Stimulated activated naive CD8-positive, alpha-beta T cell treated with anti-CD3 and anti-CD28 coated beads, Interleukin-15, amount 100 ng/mL, for 72 hours (primary cell): ENCODE measurements around the gene NTM.

ENCODE experiments used
- ATAC-seq: fragments of 150-1000 bp; cut with Tn5 transposase; 2 replicates; pipeline ENCODE4 v1.10.0; 2021; ENCODE audit warnings: mild to moderate bottlenecking, moderate library complexity
- DNase-seq, 2 donors: peaks; one replicate each; pipeline ENCODE4 v3.0.0; 2021 to 2022
- H3K27ac Mint-ChIP-seq, 2 donors: one replicate each; pipeline ENCODE4 v1.8.0; 2022; ENCODE audit warnings: mild to moderate bottlenecking in 2 of 2, mixed read lengths in 2 of 2, moderate library complexity in 2 of 2
- H3K27me3 Mint-ChIP-seq: one replicate; pipeline ENCODE4 v1.8.0; 2022; ENCODE audit warnings: mixed read lengths
- H3K4me1 Mint-ChIP-seq: one replicate; pipeline ENCODE4 v1.8.0; 2022; ENCODE audit warnings: mild to moderate bottlenecking, mixed read lengths
- H3K4me3 Mint-ChIP-seq, 2 donors: one replicate each; pipeline ENCODE4 v1.8.0; 2022; ENCODE audit warnings: mild to moderate bottlenecking in 2 of 2, mixed read lengths in 2 of 2, moderate library complexity in 1 of 2
- H3K9me3 Mint-ChIP-seq, 2 donors: one replicate each; pipeline ENCODE4 v1.8.0; 2022; ENCODE audit warnings: mixed read lengths in 2 of 2

The NTM gene

DNA sequence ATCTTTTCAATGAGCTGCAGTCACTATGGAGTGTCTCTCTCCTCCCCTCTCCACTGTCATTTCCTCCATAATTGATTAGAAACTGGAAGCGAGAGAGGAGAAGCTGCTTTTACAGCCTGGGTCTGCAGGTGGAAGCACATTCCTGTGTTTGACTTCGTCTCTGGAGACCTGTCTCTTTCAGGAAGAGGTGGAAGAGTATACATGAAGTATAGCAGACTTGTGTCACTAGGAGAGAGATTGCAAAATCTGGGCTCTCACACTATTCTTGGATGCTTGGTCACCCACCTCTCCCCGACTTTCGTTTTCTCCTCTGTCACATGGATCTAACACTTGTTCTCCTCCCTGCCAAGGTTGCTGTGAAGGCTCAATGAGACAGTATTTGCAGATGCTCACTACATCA lies 323.3 kb downstream of the NTM start:
- Mint-ChIP-seq H3K9me3 (peaks cover 0 to 8% of the 10 kb centered on the region in 2 donors), H3K27me3 (peaks cover 68% of the 10 kb centered on the region), H3K4me3 (no peak overlapping the region), H3K4me1 (peaks cover 8% of the 10 kb centered on the region), H3K27ac (no peak overlapping the region)
- ATAC-seq (no peak), DNase-seq (no peak)

DNA sequence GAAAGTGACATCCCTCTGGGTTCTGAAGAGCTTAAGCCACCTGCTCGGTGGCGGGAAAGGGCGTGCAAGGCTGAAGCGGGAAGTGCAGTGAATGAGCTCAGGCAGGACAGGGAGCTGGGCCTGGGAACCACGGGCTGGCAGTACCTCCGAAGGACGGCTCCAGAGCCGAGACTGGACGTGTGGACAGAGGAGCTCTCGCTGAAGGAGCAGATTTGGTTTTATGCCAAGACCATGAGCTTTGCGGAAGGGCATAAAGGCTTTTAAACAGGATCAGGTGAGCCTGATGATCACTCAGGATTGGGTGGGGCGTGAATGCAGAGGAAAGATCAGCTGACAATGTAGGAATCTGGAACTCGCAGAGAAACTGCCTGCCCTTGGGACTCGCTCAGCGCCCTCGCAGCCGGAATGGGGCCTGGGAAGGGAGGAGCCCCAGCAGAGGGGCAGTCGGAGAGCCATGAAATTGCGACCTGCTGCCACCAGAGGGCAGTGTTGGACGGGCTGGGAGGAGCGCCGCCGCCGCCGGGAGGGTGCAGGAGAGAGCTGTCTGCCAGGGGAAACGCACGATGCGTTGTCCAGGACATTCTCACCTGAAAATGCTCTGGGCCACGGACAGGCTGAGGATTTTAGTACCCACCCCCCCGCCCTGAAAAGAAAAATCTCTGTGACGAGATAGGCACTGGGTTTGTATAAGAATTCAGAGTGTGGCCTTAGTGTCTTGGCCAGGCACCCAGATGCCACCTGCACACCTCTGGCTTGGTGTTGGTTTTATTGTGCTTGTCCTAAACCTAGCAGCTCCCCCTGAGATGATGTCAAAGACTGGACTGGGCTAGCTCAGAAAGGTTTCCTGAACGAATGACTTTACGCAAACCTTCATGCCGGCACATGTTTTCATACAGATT lies 324.4 kb downstream of the NTM start:
- no peak overlapping the region for H3K27ac Mint-ChIP-seq
- peaks cover 0 to 7% of the 10 kb centered on the region in 2 donors for H3K9me3 Mint-ChIP-seq
- H3K4me3 Mint-ChIP-seq = no peak overlapping the region
- ATAC-seq = peak; percentile 69
- H3K4me1 Mint-ChIP-seq = peaks cover 8% of the 10 kb centered on the region
- peaks cover 66% of the 10 kb centered on the region for H3K27me3 Mint-ChIP-seq
- peak; percentile 63 to 68 for DNase-seq

DNA sequence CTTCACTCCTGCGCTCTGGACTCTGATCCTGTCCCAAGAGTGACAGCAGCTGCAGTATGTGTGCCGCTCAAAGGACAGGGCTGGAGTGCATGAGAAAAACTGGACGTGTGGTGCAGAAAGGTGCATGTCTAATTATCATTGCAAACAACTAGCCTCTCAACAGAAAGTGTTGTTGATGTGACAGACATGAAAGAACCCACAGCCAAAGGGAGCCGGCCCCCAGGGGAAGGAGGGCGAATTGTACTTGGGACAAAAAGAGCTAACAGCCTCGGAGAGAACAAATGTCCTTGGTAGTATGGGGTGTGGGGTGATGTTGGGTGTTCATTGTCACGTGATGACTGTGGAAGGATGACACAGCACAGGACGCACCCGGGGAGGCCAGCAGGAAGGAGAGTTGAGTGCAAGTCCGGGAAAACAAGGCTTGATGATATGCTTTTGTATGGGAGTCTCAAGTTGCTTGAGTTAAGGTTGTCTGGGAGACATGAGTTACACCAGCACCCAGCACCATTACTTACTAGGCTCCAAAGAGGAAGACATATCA lies 325.5 kb downstream of the NTM start:
- Mint-ChIP-seq H3K9me3 (no peaks in the 10 kb centered on the region), H3K27ac (no peak overlapping the region), H3K27me3 (peaks cover 55% of the 10 kb centered on the region), H3K4me1 (peaks cover 8% of the 10 kb centered on the region), H3K4me3 (no peak overlapping the region)
- ATAC-seq (no peak), DNase-seq (no peak)

DNA sequence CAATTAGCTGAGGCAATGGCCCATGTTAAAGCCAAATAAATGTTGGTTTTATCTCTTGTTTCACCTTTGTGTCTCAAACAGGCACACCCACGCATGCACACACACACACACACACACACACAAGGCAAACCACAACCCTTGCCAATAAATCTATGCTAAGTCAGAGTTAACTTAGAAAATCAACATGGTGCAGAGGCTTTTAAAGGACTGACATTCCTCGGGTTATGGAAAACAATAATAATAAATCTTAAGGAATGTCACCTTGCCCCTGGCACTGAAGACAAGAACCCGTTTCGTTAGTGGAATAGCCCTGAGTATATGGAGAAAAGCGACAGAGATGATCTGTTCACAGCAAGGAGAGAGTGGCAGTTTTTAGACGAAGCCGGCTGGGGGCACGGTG lies 326.3 kb downstream of the NTM start:
- ATAC-seq = no peak
- peaks cover 8% of the 10 kb centered on the region for H3K4me1 Mint-ChIP-seq
- H3K27me3 Mint-ChIP-seq = peaks cover 55% of the 10 kb centered on the region

DNA sequence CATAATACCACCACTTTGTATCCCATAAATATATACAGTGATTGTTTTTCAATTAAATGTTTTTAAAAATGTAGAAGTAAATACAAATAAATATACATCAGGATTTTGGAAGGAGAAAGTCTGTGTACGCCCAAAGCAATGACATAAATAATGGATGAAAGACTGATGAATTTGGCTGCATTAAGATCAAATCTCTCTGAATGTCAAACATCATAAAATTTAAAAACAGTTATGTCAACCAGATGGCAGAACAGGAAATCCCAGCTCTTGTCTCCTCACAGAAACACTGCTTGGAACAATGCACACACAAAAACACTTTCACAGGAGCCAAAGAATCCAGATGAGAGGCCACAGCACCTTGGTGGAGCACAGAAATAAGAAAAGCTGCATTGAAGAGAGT lies 332.9 kb downstream of the NTM start:
- no peak overlapping the region for H3K4me3 Mint-ChIP-seq
- peaks cover 6 to 19% of the 10 kb centered on the region in 2 donors for H3K9me3 Mint-ChIP-seq
- H3K4me1 Mint-ChIP-seq = no peaks in the 10 kb centered on the region
- H3K27me3 Mint-ChIP-seq = no peaks in the 10 kb centered on the region
- ATAC-seq (no peak), DNase-seq (no peak)
- no peak overlapping the region for H3K27ac Mint-ChIP-seq

More for the DNA sequence above, 326.3 kb downstream of the NTM start:
- no peak overlapping the region for H3K4me3 Mint-ChIP-seq
- H3K27ac Mint-ChIP-seq = no peak overlapping the region
- H3K9me3 Mint-ChIP-seq = no peaks in the 10 kb centered on the region
- DNase-seq = no peak

- H3K4me1 Mint-ChIP-seq = no peaks in the 10 kb centered on the region
- no peak overlapping the region for H3K27ac Mint-ChIP-seq
- H3K4me3 Mint-ChIP-seq = no peak overlapping the region
- ATAC-seq (no peak), DNase-seq (no peak)
- no peaks in the 10 kb centered on the region for H3K27me3 Mint-ChIP-seq
- peaks cover 6 to 30% of the 10 kb centered on the region in 2 donors for H3K9me3 Mint-ChIP-seq
Observed at GRCh38 chr11:131704682-131705081, 334.3 kb downstream of the NTM start.

DNA sequence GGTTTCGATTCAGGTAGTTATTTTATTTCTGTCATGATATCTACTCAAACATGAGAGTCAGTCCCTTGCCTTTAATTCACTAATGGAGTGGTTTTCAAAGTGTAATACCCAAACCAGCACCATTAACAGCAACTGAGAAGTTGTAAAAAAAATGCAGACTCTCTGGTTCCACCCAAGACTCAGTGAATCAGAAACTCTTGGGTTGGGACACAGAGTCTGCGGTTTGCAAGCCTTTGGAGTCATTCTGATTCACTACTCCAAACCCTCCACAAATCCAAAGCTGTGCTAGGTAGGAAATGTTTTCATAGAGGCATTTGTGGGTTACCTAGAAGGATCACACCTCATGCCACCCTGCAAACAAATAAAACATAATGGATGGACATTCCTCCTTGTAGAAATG lies 340.1 kb downstream of the NTM start:
- H3K4me3 Mint-ChIP-seq = no peak overlapping the region
- H3K9me3 Mint-ChIP-seq = peaks cover 4 to 15% of the 10 kb centered on the region in 2 donors
- DNase-seq (no peak), ATAC-seq (no peak)
- no peaks in the 10 kb centered on the region for H3K4me1 Mint-ChIP-seq
- H3K27ac Mint-ChIP-seq = no peak overlapping the region
- no peaks in the 10 kb centered on the region for H3K27me3 Mint-ChIP-seq

DNA sequence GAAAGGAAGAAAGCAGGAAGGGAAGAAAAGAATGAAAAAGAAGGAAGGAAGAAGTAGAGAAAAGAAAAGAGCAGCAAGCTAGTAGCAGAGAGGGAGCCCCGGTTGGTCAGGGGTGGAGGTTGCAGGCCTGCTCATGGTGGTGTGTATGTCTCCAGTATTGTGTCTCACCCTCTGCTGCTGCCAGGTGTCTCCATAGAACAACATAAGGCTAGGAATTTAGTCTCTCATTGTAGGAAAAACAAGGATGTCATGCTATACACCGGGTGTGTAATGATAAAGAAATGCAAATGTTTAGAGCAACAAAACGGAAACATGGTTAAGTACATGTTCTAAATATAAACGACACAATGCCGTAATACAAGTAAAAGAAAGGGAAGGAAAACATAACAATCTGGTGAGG lies 342.5 kb downstream of the NTM start:
- H3K9me3 Mint-ChIP-seq = peaks cover 4 to 15% of the 10 kb centered on the region in 2 donors
- no peaks in the 10 kb centered on the region for H3K4me1 Mint-ChIP-seq
- DNase-seq (no peak), ATAC-seq (no peak)
- H3K27me3 Mint-ChIP-seq = no peaks in the 10 kb centered on the region
- H3K27ac Mint-ChIP-seq = no peak overlapping the region
- H3K4me3 Mint-ChIP-seq = no peak overlapping the region

GRCh38 chr11:131713529-131714134 lies 343.2 kb downstream of the NTM start:
- no peak overlapping the region for H3K27ac Mint-ChIP-seq
- H3K27me3 Mint-ChIP-seq = peaks cover 3% of the 10 kb centered on the region
- DNase-seq (no peak), ATAC-seq (no peak)
- peaks cover 4 to 17% of the 10 kb centered on the region in 2 donors for H3K9me3 Mint-ChIP-seq
- H3K4me1 Mint-ChIP-seq = no peaks in the 10 kb centered on the region
- no peak overlapping the region for H3K4me3 Mint-ChIP-seq

DNA sequence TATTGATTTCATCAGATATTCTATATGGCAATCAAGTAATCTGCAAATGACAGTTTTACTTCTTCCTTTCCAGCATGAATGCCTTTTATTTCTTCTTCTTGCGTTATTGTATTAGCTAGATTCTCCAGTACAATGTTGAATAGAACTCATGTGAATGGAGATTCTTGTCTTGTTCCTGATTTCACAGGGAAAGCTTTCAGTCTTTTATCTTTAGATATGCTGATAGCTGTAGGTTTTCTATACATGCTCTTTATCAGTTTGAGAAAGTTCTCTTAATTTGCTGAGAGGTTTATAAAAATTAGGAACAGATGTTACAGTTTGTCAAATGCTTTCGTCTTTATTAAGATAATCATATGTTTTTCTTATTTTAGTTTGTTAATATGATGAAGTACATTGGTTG lies 347.2 kb downstream of the NTM start:
- ATAC-seq (no peak), DNase-seq (no peak)
- peaks cover 0 to 9% of the 10 kb centered on the region in 2 donors for H3K9me3 Mint-ChIP-seq
- H3K27ac Mint-ChIP-seq = no peak overlapping the region
- H3K27me3 Mint-ChIP-seq = peaks cover 12% of the 10 kb centered on the region
- no peaks in the 10 kb centered on the region for H3K4me1 Mint-ChIP-seq
- no peak overlapping the region for H3K4me3 Mint-ChIP-seq

DNA sequence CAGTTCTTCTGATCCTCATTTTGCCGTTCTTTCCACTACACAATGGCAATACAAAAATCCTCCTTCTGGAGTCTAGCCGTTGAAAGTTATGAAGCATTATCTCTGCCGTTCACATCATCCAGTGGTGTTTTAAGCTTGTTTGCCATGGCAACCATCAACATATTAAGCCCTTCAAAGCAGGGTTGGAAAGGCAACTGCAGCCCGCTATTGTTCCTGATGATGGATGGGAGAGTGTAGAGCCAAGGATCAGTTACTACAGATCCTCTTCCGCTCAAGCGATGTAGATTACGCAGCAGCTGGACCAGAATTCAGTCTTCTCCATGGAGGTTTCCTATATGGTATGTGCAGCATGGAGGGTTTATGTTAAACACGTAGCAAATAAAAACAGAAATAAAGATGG lies 352.7 kb downstream of the NTM start:
- no peak overlapping the region for H3K4me3 Mint-ChIP-seq
- ATAC-seq (no peak), DNase-seq (no peak)
- H3K27me3 Mint-ChIP-seq = peaks cover 12% of the 10 kb centered on the region
- peaks cover 0 to 22% of the 10 kb centered on the region in 2 donors for H3K9me3 Mint-ChIP-seq
- H3K4me1 Mint-ChIP-seq = no peaks in the 10 kb centered on the region
- H3K27ac Mint-ChIP-seq = no peak overlapping the region

DNA sequence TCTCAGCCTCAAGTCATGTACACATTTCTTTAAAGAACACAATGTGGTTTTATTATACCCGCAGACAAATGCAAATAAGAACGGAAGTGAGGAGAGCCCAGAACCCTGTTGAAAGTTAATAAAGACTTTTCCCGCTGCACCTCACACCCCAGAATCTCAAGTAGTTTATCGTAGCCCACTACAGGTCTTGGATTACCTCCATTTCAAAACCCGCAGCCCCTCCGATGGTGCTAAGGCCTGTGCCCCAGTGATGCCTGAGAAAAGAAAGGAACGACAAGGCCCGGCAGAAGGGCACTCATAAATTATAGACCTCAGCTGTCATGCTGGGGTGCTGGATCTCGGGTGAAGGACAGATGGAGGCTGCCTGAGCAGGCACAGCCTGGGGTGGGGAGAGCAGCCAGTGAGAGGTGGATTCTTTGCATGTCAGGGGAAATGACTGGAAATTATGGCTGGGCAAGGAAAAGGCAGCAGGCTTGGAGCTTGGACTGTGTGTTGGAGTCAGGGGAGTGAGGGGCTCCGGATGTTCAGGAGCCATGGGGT lies 354.1 kb downstream of the NTM start:
- peaks cover 0 to 13% of the 10 kb centered on the region in 2 donors for H3K9me3 Mint-ChIP-seq
- no peak for ATAC-seq
- DNase-seq = no peak
- H3K4me3 Mint-ChIP-seq = no peak overlapping the region
- no peak overlapping the region for H3K27ac Mint-ChIP-seq
- H3K4me1 Mint-ChIP-seq = no peaks in the 10 kb centered on the region
- no peaks in the 10 kb centered on the region for H3K27me3 Mint-ChIP-seq

DNA sequence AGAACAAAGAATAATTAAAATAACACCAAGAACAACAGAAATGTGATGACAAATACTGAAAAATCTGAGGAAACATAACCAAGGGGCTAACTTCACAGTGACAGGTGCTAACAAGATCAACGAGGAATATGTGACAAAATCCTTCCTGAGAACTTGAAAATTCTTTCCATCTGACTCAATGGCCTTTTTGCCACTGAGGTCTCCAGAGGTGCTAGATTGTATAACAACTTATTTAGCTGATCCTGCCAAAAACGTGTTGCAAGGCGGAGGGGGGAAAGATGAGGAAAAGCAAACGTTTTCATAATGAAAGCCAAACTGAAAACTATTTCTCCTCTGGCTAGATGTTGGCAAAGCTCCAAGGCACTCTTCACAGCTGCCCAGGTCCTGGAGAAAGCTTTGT lies 364.5 kb downstream of the NTM start:
- no peak overlapping the region for H3K27ac Mint-ChIP-seq
- ATAC-seq (no peak), DNase-seq (no peak)
- H3K4me3 Mint-ChIP-seq = no peak overlapping the region
- no peaks in the 10 kb centered on the region for H3K4me1 Mint-ChIP-seq
- peaks cover 10 to 11% of the 10 kb centered on the region in 2 donors for H3K9me3 Mint-ChIP-seq
- peaks cover 23% of the 10 kb centered on the region for H3K27me3 Mint-ChIP-seq

DNA sequence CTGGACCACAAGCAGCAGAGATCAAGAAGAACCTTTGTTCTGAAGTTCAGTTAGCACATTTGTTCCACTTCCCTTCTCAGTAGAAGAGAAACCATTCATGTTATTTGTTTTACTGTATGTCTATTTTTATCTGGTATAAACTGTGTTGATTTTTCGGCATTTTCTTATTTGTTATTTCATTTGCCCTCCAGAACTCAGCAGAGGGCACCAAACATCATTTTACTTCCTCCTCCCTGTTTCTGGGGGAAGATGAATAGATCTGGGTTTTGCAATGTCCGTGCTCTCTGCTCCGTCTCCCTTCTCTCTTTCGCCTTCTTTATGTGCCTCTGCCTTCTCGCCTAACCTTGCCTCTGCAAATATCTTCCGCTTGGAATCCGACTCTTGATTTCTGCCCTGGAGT lies 366.9 kb downstream of the NTM start:
- no peak for DNase-seq
- Mint-ChIP-seq H3K27me3 (peaks cover 30% of the 10 kb centered on the region), H3K9me3 (peaks cover 7 to 10% of the 10 kb centered on the region in 2 donors), H3K4me3 (no peak overlapping the region), H3K27ac (no peak overlapping the region), H3K4me1 (no peaks in the 10 kb centered on the region)
- no peak for ATAC-seq

GRCh38 chr11:131739243-131739882 lies 368.9 kb downstream of the NTM start:
- ATAC-seq = no peak
- Mint-ChIP-seq H3K27me3 (peaks cover 30% of the 10 kb centered on the region), H3K9me3 (peaks cover 7 to 10% of the 10 kb centered on the region in 2 donors), H3K27ac (no peak overlapping the region), H3K4me1 (no peaks in the 10 kb centered on the region), H3K4me3 (no peak overlapping the region)
- no peak for DNase-seq
